GM19452 (cell line): ENCODE results near the gene STK39.

Source experiments
- ATAC-seq: cut with Tn5 transposase; IDR thresholded peaks from one replicate; pipeline ENCODE4 v1.9.1; 2021; ENCODE audit not compliant: unreplicated experiment

The STK39 gene

GRCh38 chr2:167964650-167965413 lies 282.6 kb downstream of the STK39 start:
- no peak for ATAC-seq

GRCh38 chr2:167963899-167964649 lies 283.3 kb downstream of the STK39 start:
- ATAC-seq = no peak

GRCh38 chr2:167962436-167963226 lies 284.8 kb downstream of the STK39 start:
- ATAC-seq = no peak

GRCh38 chr2:167961536-167962048 lies 285.8 kb downstream of the STK39 start:
- no peak for ATAC-seq

- ATAC-seq = no peak
Observed at GRCh38 chr2:167960089-167960747, 287.2 kb downstream of the STK39 start.

- no peak for ATAC-seq
Observed at GRCh38 chr2:167957662-167958061, 289.7 kb downstream of the STK39 start.

GRCh38 chr2:167955264-167955906 lies 292.0 kb downstream of the STK39 start:
- ATAC-seq = no peak

GRCh38 chr2:167954495-167954894 lies 292.9 kb downstream of the STK39 start:
- ATAC-seq = no peak

GRCh38 chr2:167953776-167954175 lies 293.6 kb downstream of the STK39 start:
- ATAC-seq = no peak

GRCh38 chr2:167950571-167950970 lies 296.8 kb downstream of the STK39 start:
- ATAC-seq = no peak

GRCh38 chr2:167946441-167946841 lies 301.0 kb downstream of the STK39 start:
- no peak for ATAC-seq

GRCh38 chr2:167945660-167946368 lies 301.6 kb downstream of the STK39 start:
- no peak for ATAC-seq

- no peak for ATAC-seq
Observed at GRCh38 chr2:167944825-167945659, 302.4 kb downstream of the STK39 start.

GRCh38 chr2:167943897-167944296 lies 303.5 kb downstream of the STK39 start:
- no peak for ATAC-seq

- no peak for ATAC-seq
Observed at GRCh38 chr2:167943368-167943767, 304.0 kb downstream of the STK39 start.

- no peak for ATAC-seq
Observed at GRCh38 chr2:167942366-167943081, 304.9 kb downstream of the STK39 start.

GRCh38 chr2:167941604-167942003 lies 305.8 kb downstream of the STK39 start:
- no peak for ATAC-seq
